Nucleus accumbens (tissue), 56 donors: ENCODE results near the gene DIPK1B.

ENCODE experiments used
- DNase-seq, 56 donors: peaks; one replicate each; lab custom pipeline; 2025; lab: John Stamatoyannopoulos, UW

Gene DIPK1B

DNA sequence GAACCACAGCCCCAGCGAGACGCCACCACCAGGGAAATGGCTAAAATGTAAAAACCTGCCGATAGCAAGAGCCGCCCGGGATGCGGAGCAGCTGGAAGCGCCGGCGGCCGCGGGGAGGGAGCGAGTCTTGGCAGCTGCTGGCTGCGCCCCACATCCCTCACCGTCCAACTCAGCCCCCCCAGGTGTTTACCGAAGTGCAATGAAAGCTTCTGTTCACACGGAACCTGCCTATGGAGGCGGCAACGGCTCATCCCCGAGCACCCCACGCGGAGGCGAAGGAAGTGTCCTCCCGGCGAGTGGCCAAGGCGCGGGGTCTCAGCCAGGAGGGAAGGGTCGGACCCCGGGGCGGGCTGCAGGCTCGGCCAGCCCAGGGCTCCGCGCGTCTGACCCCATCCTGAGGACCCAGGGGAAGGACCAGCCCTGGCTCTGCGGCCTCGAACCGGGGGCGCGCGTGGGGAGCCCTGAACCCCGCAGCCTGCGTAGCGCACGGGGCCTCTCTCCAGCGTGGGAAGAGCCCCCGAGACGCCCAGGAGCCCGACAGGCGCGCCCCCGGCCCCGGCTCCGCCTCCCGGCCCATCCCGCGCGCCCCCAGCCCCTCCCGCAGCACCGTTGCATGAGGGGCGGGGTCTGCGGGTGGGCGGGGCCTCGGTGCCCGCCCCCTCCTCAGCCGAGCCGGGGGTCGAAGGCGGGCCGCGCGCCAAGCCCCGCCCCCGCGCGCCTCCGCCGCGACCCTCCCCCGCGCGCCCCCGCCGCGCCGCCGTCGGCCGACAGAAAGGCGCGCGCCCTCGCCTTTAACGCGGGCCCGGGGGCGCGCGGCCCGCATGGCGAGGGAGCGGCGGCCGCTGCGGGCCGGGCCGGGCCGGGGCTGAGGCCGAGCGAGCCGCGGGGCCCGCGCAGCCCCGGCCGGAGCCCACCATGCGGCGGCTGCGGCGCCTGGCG lies at the start of gene DIPK1B:
DIPK1B (plus strand) TSS at position 822 of the 939 bp plus-strand sequence; CDS start at position 916, 94 bp downstream.
- peak in 6 of 56 donors; percentile 16 to 81 (median 48) for DNase-seq

DNA sequence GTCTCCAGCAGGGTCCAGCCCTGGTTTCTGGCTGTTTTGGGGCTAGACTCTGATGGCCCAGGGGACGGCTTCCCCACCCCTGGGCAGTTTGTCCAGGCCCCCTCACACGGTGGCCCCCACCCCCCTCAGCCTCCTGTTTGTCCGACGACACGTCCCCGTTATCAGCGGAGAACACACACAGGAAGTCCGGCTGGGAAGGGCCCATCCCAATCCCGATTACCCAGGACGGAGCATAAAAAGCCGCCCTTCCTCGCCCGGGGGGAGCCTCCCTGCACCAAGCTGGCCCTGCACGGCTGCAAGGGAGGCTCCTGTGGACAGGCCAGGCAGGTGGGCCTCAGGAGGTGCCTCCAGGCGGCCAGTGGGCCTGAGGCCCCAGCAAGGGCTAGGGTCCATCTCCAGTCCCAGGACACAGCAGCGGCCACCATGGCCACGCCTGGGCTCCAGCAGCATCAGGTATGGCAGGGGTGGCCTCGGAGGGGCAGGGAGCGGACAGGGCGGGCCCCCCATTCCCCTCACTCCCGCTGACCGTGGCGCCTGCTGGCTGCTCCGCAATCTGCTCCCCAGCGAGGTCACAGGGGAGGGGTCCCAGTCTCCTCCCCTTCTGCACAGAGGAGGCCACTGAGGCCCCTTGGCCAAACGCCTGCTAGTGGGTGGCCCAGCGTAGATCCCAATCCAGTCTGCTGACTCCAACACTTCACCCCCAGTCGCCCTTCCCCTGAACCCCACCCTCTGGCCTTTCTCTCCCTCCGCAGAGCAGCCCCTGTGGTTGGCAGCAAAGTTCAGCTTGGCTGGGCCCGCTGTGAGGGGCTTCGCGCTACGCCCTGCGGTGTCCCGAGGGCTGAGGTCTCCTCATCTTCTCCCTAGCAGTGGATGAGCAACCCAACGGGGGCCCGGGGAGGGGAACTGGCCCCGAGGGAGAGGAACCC lies 49.5 kb upstream of the DIPK1B start, which contains the start of gene EGFL7:
EGFL7 (plus strand) TSS at position 261 of the 926 bp plus-strand sequence. CDS start 5,367 bp downstream, outside the sequence.
- no peak for DNase-seq

DNA sequence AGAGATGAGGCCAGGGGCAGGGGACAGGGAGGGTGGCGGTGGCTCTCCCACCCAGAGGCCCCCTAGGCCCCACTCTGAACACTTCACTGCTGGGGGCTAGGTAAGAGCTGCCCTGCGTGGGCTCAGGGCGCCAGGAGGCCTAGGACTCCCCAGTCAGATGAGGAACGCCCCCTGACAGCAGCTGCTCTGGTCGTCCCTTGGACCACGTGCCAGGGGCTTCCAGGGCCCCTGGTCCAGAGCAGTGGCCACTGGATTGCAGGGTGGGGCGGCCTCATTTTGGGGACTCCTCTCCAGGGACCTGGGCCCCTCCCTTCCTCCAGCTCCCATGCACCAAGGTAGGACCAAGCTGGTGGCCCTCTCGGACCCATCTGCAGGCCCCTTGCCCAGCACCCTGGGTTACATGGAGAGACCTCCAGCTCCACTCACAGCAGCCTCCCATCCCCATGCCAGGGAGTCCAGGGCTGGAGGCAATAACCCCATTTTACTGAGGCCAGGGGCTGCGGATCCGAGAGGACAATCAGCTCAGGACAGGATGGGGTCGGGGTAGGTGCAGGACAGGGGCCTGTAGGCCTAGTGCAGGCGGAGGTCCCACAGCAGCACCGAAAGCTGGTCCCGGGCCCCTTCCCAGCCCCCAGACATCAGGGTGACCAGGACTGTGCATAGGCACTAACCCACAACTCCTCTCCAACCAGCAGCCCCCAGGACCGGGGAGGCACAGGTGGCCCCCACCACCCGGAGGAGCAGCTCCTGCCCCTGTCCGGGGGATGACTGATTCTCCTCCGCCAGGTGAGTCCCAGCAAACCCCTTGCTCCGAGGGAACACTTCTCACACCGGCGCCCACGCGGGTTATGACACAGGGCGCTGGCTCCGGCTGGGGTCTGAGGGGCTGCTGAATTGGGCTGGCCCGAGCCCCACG lies 48.1 kb upstream of the DIPK1B start:
- no peak for DNase-seq

DNA sequence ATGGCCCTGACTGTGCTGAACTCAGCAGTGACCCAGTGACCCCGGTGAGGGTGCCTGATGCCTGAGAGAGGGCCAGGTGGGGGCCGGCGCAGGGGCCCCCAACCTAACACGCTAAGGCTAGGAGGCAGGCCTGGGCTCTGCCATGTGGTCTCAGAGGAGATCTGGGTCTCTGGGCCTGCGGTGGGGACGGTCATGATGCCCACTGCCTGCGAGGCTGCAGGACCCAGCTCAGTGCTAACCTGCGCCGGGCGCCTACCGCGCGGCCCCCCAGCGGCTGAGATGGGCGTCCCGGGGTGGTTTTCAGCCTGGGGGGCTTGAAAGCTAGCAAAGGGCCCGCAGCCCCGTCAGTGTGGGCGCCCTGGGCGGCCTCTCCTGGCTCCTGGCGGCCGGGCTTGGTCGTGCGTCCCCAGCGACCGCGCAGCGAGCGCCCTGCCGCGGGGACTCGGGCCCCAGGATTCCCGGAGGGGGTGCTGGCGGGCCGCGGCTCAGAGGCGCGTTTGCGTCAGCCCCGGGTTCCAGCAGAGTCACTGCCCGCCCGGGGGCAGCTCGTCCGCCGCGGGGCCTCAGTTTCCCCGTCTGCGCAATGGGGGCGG lies 47.2 kb upstream of the DIPK1B start:
- DNase-seq: peak in 2 of 56 donors; percentile 19 to 75

DNA sequence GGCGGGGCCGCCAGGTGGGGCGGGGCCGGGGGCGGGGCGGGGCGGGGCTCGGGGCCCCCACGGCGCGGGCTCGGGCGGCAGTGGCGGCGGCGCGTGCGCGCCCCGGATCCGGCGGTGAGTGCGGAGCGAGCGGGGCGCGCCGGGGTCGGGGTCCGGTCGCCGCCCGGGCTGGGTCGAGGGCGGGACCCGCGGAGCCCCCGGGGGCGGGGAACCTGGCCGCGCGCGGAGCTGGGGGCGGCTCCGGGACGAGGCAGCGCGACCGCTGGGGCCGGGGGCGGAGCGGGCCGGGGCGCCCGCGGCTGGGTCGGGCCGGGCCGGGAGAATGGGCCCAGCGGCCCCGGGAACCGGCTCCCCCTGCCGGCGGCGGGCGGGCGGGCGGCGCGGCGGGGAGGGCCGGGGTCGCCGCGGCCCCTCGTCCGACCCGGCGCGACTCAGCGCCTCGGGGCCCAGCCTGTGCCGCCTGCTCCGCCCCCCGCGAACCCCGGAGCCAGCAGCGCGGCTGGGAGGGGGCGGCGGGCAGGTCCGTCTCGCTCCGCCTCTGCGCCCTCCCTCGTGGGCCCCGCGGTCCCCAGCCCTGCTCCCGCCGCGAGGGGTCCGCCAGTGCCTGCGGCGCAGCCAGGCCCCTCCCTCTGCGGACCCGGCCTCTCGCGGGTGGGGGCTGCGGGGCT lies 46.5 kb upstream of the DIPK1B start:
- peak in 2 of 56 donors; percentile 35 to 75 for DNase-seq

DNA sequence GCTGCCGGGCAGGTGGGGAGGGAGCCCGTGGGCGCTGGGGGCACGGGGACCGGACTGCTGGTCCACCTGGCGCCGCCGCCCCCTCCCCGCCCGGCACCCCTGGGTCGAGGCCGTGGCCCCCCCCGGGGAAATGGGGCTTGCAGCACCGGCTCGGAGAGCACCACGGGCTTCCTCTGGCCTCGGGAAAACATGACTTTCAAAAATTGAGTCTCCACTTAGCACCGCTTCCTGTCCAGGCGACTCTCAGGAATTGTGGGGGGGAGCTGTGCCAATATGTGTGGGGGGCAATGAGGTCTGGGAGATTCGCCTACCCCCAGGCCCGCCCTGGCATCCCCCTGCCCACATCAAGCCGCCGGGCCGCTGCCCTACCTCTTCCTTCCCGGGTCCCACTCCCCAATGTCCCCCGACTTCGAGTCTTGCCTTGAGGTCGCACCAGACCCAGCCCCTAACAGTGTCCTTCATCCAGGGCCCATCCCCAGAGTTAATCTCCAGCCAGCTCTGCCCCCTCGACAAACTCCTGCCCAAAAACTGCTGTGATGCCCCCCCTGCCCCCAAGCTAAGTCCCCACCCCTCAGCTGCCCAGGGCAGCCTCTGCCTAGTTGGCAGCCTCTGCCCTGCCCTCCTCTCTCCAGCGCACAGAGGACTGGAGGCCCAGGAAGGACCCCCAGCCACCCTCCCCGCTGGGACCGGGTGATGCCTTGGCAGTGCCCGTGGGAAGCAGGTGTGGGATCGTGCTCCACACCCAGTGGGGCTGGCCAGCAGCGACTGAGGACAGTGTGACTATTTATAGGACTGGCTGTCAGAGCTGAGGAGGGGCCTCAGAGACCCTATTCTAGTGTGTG lies 45.8 kb upstream of the DIPK1B start:
- no peak for DNase-seq

DNA sequence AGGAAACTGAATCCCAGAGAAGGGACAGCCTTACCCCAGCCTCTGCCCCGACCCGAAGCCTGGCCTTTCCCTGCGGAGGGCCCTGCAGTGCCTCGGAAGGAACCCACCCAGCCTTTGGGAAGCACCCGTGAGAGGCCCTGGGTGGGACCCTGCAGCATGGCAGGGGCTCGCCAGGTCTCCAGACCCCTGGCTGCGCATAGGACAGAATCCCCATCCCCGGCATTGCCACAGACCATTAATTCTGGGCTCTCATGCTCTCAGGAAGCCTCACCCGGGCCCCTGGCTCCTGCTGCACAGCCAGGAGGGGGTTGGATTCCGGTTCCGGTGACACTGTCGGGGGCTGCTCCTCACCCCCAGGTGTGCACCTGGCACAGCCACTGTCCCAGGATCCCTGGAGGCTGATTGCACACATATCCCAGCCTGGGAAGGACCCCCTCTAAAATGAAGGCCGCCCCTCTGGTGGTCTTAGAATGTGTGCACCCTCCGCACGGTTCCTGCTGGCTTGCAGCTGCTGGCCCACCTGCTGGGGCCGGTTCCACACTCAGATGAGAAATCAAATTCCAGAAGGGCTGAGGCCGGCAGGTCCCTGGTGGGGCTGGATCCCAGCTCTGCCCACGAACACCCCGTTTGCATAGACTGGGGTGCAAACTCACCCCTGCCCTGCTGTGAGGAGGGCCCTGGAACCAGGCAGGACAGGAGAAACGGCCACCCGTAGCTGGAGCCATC lies 45.0 kb upstream of the DIPK1B start:
- DNase-seq: no peak

DNA sequence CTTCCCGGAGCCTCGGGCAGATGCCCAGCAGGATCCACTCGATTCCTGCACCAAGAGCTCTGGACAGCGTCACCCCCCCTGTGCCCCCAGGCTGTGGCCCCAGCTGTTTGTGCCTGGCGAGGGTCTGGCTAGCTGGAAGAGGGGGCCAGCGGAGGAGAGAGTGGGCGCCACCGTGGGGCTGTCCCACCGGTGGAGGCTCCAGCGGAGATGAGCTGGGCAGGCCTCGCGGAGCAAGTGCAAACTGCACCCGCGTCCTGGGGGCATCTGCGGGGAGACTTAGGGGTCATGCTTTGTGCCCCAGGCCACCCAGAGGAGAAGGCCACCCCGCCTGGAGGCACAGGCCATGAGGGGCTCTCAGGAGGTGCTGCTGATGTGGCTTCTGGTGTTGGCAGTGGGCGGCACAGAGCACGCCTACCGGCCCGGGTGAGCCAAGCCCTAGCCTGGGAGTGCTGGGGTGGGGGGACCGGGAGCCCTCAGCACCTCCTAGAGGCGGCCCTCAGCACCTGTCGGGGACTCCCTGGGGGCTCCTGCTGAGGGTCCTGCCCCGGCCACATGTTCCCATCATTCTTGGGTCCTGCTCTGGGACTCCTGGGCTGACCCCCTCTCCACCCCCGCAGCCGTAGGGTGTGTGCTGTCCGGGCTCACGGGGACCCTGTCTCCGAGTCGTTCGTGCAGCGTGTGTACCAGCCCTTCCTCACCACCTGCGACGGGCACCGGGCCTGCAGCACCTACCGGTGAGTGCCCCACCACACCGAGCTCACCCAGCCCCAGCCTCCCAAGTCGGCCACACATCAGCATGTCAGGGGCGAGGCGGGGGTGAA lies 44.2 kb upstream of the DIPK1B start:
- DNase-seq: no peak

DNA sequence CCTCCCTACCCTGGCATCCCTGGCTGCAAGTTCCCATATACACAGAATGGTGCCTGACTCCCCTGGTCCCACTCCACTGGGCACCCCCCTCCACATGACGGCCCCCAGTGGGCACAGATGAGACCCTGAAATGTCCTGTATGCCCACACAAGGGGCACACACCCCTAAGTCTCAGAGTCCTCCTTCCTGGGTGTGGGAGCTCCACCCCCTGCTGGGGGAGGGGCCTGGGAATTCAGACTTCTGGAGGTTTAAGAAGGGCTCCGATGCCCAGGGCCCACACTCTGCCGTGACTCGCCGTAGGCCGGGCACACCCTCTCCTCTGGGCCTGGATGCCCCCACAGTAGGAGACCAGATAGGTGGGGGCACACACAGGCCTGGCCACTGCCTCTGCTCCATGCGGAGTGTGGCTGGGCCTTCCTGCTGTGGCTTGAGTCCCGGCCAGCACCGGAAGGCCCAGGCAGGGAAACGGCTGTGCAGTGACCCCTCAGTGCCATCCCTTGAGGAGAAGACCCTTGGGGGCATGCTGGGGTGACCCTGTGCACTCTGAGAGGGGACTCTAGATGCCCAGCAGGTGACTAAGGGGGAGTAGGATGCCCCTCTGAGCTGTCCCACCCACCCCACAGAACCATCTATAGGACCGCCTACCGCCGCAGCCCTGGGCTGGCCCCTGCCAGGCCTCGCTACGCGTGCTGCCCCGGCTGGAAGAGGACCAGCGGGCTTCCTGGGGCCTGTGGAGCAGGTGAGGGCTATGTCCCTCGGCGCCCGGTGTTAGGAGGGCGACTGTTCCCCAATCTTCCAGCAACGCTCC lies 43.2 kb upstream of the DIPK1B start:
- no peak for DNase-seq

DNA sequence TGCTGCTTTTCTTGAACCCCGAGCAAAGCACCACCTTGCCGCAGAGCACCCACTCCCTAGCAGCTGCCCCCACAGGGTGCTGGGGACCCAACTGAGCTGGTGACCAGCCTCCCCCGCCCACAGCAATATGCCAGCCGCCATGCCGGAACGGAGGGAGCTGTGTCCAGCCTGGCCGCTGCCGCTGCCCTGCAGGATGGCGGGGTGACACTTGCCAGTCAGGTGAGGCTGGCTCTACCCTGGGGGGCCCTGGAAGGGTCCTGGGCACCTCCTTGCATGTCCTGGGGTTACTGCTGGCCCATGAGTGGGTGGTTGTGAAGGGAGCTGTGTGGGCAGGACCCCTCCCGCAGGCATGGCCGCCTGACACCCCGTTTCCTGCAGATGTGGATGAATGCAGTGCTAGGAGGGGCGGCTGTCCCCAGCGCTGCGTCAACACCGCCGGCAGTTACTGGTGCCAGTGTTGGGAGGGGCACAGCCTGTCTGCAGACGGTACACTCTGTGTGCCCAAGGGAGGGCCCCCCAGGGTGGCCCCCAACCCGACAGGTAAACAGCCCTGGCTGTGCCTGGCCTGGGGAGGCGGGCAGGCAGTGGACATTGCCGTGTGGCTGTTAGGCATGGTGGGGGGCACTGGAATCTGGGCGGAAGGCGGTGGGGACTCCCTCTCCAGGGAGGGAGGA lies 42.4 kb upstream of the DIPK1B start:
- DNase-seq: no peak

DNA sequence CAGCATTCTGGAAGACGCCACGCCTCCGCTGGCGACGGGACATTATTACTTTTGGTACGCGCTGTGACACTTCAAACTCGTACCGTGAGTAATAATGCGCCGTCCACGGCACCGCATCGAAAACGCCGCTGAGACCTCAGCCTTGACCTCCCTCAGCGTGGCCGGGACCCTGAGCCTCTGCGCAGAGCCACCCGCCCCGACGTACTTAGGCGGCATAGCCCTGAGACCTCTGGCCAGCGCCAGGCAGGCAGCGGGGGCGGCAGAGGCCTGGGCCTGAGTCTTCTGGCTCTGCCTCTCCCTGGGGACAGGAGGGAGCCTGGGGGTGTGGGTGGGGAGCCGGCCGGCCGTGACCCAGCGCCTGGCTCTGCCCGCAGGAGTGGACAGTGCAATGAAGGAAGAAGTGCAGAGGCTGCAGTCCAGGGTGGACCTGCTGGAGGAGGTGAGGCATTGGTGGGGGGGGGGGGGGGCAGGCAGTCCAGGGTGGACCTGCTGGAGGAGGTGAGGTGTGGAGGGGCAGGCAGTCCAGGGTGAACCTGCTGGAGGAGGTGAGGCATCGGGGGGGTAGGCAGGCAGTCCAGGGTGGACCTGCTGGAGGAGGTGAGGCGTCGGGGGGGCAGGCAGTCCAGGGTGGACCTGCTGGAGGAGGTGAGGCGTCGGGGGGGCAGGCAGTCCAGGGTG lies 41.7 kb upstream of the DIPK1B start:
- DNase-seq: no peak

DNA sequence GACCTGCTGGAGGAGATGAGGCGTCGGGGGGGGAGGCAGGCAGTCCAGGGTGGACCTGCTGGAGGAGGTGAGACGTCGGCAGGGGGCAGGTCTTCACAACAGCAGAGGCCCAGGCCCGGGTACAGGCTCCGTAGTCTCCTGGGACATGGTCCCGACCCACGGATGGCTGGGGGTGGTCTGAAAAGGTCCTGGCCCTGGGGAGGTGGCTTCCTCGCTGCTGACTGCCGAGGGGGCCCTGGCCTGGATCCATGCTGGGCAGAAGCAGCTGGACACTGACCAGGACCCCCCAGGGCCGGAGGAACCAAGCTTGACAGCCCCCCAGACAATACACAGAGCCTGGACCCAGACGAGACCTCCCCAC lies 41.1 kb upstream of the DIPK1B start:
- DNase-seq: no peak

DNA sequence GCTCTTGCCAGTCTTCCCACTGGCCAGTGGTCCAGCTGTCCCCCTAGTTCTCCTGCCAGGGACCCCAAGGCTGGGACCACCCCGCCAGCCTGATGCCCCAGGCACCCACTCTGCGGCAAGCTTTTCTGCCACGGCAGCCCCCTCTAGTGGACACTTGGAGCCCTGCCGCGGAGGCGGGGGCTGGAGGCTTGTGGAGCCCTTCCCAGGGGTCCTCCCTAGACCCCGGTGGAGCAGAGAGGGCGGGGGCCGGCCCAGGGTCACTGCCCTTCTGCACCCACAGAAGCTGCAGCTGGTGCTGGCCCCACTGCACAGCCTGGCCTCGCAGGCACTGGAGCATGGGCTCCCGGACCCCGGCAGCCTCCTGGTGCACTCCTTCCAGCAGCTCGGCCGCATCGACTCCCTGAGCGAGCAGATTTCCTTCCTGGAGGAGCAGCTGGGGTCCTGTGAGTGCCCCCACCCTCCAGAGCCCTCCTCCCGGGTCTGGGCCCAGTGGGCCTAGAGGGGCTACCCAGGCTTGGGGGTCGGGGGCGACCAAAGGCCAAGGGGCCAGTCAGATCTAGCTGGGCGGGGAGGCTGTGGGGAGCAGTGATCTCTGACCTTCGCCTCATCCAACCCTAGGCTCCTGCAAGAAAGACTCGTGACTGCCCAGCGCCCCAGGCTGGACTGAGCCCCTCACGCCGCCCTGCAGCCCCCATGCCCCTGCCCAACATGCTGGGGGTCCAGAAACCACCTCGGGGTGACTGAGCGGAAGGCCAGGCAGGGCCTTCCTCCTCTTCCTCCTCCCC lies 40.5 kb upstream of the DIPK1B start:
- DNase-seq: peak in 3 of 56 donors; percentile 12 to 37 (median 19)
